IgD-negative memory B cell (primary cell): Measurements from ENCODE around the gene ACOT8. TPM values are rescaled to one million over a fixed set of nuclear protein-coding genes. Genes with fewer than 3 reads are reported as not detected.

Source experiments
- polyA plus RNA-seq: library from polyadenylated mRNA; unstranded; fragments of 300-500 nt; fragmentation: Illumina TruSeq; gene quantifications from one replicate; pipeline ENCODE4 v1.2.3, GENCODE V29; 2021

ACOT8 gene
- polyA plus RNA-seq, 1 donor from 2014 or later = 45.2 TPM

Other genes with a start within 250 kb of the ACOT8 start
- not detected for gene WFDC10A, start 227.7 kb downstream of the ACOT8 start, polyA plus RNA-seq
- not detected for gene WFDC9, start 226.1 kb downstream of the ACOT8 start, polyA plus RNA-seq
- gene WFDC11, start 187.2 kb downstream of the ACOT8 start, polyA plus RNA-seq = not detected
- gene WFDC13, start 155.4 kb downstream of the ACOT8 start, polyA plus RNA-seq = not detected
- not detected for gene WFDC10B, start 152.4 kb downstream of the ACOT8 start, polyA plus RNA-seq
- gene SPINT4, start 135.0 kb downstream of the ACOT8 start, polyA plus RNA-seq = not detected
- not detected for gene WFDC3, start 65.5 kb downstream of the ACOT8 start, polyA plus RNA-seq
- 39.7 TPM for gene DNTTIP1, start 65.4 kb downstream of the ACOT8 start, polyA plus RNA-seq
- gene UBE2C, start 44.7 kb downstream of the ACOT8 start, polyA plus RNA-seq = 0.46 TPM
- gene TNNC2, start 30.1 kb downstream of the ACOT8 start, polyA plus RNA-seq = 3.2 TPM
- gene SNX21, start 23.6 kb downstream of the ACOT8 start, polyA plus RNA-seq = 2.4 TPM
- gene ZSWIM3, start 222 bp upstream of the ACOT8 start, polyA plus RNA-seq = 3.0 TPM
- gene ZSWIM1, start 23.8 kb upstream of the ACOT8 start, polyA plus RNA-seq = 5.8 TPM
- not detected for gene SPATA25, start 30.2 kb upstream of the ACOT8 start, polyA plus RNA-seq
- gene NEURL2, start 33.8 kb upstream of the ACOT8 start, polyA plus RNA-seq = 1.6 TPM
- gene CTSA, start 33.9 kb upstream of the ACOT8 start, polyA plus RNA-seq = 107 TPM
- gene PLTP, start 54.8 kb upstream of the ACOT8 start, polyA plus RNA-seq = 1.3 TPM
- 98.9 TPM for gene PCIF1, start 77.3 kb upstream of the ACOT8 start, polyA plus RNA-seq
- gene ZNF335, start 114.8 kb upstream of the ACOT8 start, polyA plus RNA-seq = 15.1 TPM
- not detected for gene MMP9, start 151.5 kb upstream of the ACOT8 start, polyA plus RNA-seq
- gene SLC12A5, start 171.8 kb upstream of the ACOT8 start, polyA plus RNA-seq = 0.11 TPM
- gene NCOA5, start 232.6 kb upstream of the ACOT8 start, polyA plus RNA-seq = 30.1 TPM